Small intestine (tissue), 16 donors: ENCODE results near the gene CHAF1A. TPM values are rescaled to one million over a fixed set of nuclear protein-coding genes. Genes with fewer than 3 reads are reported as not detected.

Source experiments
- DNase-seq, 2 donors: peaks; one replicate each; pipeline versions ENCODE4 v3.0.0 to v3.0.0-alpha.2; 2013
- FAIRE-seq: peaks from 2 replicates; lab custom pipeline; 2012; peaks lifted over from hg19 to GRCh38; lab: Jason Lieb, UNC
- H3K27ac ChIP-seq, 3 donors: one replicate each; pipeline ENCODE4 v1.5.1; 2013; ENCODE audit warnings: low read length in 2 of 3, mild to moderate bottlenecking in 2 of 3, control low read depth in 1 of 3, inconsistent platforms in 1 of 3, low read depth in 1 of 3, moderate library complexity in 1 of 3
- H3K27me3 ChIP-seq, 3 donors: one replicate each; pipeline ENCODE4 v1.6.1; 2013; ENCODE audit warnings: low read length in 3 of 3, inconsistent platforms in 1 of 3; ENCODE audit not compliant: control insufficient read depth in 3 of 3, insufficient read depth in 3 of 3
- H3K36me3 ChIP-seq, 3 donors: one replicate each; pipeline ENCODE4 v1.6.1; 2013; ENCODE audit warnings: low read length in 3 of 3, inconsistent platforms in 1 of 3, low read depth in 1 of 3, mild to moderate bottlenecking in 1 of 3, moderate library complexity in 1 of 3; ENCODE audit not compliant: control insufficient read depth in 3 of 3, insufficient read depth in 2 of 3
- H3K4me1 ChIP-seq, 3 donors: one replicate each; pipeline ENCODE4 v1.6.1; 2013; ENCODE audit warnings: low read length in 2 of 3, inconsistent platforms in 1 of 3, low read depth in 1 of 3, mild to moderate bottlenecking in 1 of 3, moderate library complexity in 1 of 3; ENCODE audit not compliant: control insufficient read depth in 3 of 3, insufficient read depth in 2 of 3
- H3K4me3 ChIP-seq, 3 donors: one replicate each; pipeline ENCODE4 v1.5.1; 2013; ENCODE audit warnings: low read length in 3 of 3, control low read depth in 1 of 3, inconsistent platforms in 1 of 3, low read depth in 1 of 3, mild to moderate bottlenecking in 1 of 3, moderate library complexity in 1 of 3
- H3K9me3 ChIP-seq, 2 donors: one replicate each; pipeline ENCODE4 v1.6.1; 2013; ENCODE audit warnings: low read depth in 1 of 2, low read length in 1 of 2; ENCODE audit not compliant: control insufficient read depth in 2 of 2, insufficient read depth in 1 of 2
- WGBS, 3 donors: extraction: QIAGEN DNeasy Blood & Tissue Kit; methylation state at CpG; one replicate each; pipeline ENCODE4 v1.1.7; 2013; 5-methylcytosine and 5-hydroxymethylcytosine counted together
- long read RNA-seq, 10 donors: transcript quantifications; one replicate each; lab custom pipeline, GENCODE V29; 2026
- polyA plus RNA-seq, 4 donors: library from polyadenylated mRNA; stranded (reverse) in 3 of 4; unstranded in 1 of 4; fragments of 200-250 nt in 3 of 4; fragments of 120-200 nt in 1 of 4; gene quantifications; one replicate each; pipeline versions ENCODE4 v1.2.1 to v1.2.3, GENCODE V29; 2013
- donor health status: healthy with polysubstance abuse.
- donor health status: control.
- donor health status: control.
- donor health status: Bipolar disorder and iron deficiency.
- donor health status: healthy.

CHAF1A gene, protein sequence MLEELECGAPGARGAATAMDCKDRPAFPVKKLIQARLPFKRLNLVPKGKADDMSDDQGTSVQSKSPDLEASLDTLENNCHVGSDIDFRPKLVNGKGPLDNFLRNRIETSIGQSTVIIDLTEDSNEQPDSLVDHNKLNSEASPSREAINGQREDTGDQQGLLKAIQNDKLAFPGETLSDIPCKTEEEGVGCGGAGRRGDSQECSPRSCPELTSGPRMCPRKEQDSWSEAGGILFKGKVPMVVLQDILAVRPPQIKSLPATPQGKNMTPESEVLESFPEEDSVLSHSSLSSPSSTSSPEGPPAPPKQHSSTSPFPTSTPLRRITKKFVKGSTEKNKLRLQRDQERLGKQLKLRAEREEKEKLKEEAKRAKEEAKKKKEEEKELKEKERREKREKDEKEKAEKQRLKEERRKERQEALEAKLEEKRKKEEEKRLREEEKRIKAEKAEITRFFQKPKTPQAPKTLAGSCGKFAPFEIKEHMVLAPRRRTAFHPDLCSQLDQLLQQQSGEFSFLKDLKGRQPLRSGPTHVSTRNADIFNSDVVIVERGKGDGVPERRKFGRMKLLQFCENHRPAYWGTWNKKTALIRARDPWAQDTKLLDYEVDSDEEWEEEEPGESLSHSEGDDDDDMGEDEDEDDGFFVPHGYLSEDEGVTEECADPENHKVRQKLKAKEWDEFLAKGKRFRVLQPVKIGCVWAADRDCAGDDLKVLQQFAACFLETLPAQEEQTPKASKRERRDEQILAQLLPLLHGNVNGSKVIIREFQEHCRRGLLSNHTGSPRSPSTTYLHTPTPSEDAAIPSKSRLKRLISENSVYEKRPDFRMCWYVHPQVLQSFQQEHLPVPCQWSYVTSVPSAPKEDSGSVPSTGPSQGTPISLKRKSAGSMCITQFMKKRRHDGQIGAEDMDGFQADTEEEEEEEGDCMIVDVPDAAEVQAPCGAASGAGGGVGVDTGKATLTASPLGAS
- 10 to 100 TPM in 2 of 4 donors, 1 to 10 TPM in 2; 4.0 to 13.5 (median 9.4) TPM for polyA plus RNA-seq
- long read RNA-seq, donor 1, result 0 reads
- long read RNA-seq, donor 2, partial matches to known transcripts, result 0 of 1 reads
- long read RNA-seq, donor 2, other reads (novel, unspliced or antisense), result 0 of 1 reads
- long read RNA-seq, donor 3, result 0 reads
- long read RNA-seq, donor 4, result 0 reads
- long read RNA-seq, donor 5, result 0 reads
- long read RNA-seq, donor 6, result 0 reads
- long read RNA-seq, donor 7, partial matches to known transcripts, result 19 of 20 reads
- long read RNA-seq, donor 7, other reads (novel, unspliced or antisense), result 0 of 20 reads
- long read RNA-seq, donor 8, result 0 reads
- long read RNA-seq, donor 9, result 0 reads
- long read RNA-seq, donor 10, partial matches to known transcripts, result 13 of 13 reads
- long read RNA-seq, donor 10, other reads (novel, unspliced or antisense), result 0 of 13 reads

DNA sequence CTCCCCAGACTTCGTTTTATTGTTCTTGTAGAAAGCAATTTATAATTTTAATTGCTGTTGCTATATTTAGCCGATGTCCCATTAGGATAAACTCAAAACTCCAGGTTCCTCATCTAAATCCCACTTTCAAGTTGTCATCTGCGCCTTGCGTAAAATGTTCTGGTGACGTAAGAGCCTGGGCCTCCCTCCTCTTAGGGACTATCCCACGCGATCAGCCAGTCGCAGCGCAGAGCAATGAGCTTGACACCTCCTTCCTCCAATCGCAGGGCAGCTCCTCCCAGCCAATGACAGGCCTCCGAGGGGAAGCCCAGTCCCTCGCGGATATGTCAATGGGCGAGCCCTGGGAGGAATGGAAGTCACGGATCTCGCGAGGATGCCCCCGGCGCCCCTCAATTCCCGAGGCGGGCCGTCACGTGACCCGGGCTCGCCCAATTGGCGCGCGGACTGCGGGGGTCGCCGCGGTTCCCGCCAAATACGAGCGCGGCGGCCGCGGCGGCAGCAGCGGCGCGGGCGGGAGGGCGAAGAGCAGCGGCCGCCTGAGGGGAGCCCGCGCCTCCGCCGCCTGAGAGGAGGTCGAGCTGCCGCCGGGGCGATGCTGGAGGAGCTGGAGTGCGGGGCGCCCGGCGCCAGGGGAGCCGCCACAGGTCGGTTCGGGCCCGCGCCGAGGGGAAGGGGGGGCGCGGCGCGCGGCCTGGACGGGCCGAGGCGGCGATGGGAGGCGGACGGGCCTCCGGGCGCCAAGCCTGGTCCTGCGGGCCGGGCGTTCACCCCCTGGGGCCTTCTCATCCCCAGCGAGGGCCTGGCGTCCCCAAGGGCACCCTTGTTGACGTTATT lies at the start of gene CHAF1A:
CHAF1A (plus strand) TSS at position 470 of the 834 bp plus-strand sequence; CDS start at position 593, 123 bp downstream.
- H3K27ac ChIP-seq, result peak within 1 kb of the TSS; percentile 53 to 89 (median 82)
- H3K4me1 ChIP-seq, result peaks cover 0 to 29% (median 0%) of the 10 kb centered on the region in 3 donors
- FAIRE-seq, result no peak
- DNase-seq, result peak; percentile 100
- WGBS, 3 donors, result 0 to 1% (median 0%) methylated on average over 50 to 84 of the region's 84 CpGs
- H3K27me3 ChIP-seq, result no peaks in the 10 kb centered on the region
- no peaks in the 10 kb centered on the region for H3K9me3 ChIP-seq
- peak within 1 kb of the TSS; percentile 67 to 97 (median 85) for H3K4me3 ChIP-seq
- H3K36me3 ChIP-seq, result peaks cover 0 to 17% (median 0%) of the 10 kb centered on the region in 3 donors

DNA sequence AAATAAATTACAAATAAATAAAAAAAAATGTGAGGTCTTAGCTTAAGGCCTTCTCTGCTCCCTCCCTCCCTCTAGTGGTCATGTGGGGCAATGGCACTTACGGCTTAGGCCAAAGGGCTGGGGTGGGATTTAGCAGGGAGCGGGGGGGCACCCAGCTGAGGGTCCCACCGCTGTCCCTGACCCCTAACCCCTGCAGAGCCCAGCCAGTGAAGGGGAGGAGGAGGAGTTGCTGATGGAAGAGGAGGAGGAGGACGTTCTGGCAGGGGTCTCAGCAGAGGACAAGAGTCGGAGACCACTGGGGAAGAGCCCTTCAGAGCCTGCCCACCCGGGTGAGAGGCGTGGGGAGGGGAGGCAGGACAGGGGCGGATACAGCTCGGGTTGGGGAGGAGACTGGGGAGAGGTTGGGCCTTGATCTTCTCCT lies 49.7 kb upstream of the CHAF1A start:
- peak; percentile 49 to 60 for DNase-seq
- no peak overlapping the region for H3K27ac ChIP-seq
- H3K4me1 ChIP-seq, result no peaks in the 10 kb centered on the region
- peaks cover 0 to 67% (median 5%) of the 10 kb centered on the region in 3 donors for H3K36me3 ChIP-seq
- 32 to 38% (median 32%) methylated on average over 8 to 9 of the region's 9 CpGs for WGBS, 3 donors
- FAIRE-seq, result no peak
- H3K9me3 ChIP-seq, result no peaks in the 10 kb centered on the region
- no peak overlapping the region for H3K4me3 ChIP-seq
- H3K27me3 ChIP-seq, result no peaks in the 10 kb centered on the region

DNA sequence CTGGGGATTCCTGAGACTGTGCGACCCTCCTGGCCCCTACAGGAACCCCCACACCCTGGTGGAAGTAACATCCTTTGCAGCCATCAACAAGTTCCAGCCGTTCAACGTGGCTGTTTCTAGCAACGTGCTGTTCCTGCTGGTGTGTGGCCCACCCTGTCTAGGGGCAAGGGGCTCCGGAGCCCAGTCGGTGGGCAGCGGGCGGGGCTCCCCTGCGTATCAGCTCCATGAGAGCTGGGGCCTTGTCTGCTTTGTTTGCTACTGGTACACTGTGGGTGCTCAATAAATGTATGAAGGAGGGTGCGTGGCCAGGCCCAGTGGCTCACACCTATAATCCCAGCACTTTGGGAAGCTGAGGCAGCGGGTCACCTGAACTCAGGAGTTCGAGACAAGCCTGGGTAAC lies 48.2 kb upstream of the CHAF1A start:
- DNase-seq, result no peak
- FAIRE-seq, result no peak
- Histone ChIP-seq H3K9me3 (no peaks in the 10 kb centered on the region), H3K36me3 (peaks cover 0 to 73% (median 5%) of the 10 kb centered on the region in 3 donors), H3K27ac (no peak overlapping the region), H3K4me3 (no peak overlapping the region), H3K4me1 (no peaks in the 10 kb centered on the region), H3K27me3 (no peaks in the 10 kb centered on the region)
- WGBS, 3 donors, result 89 to 96% (median 90%) methylated on average over 12 of the region's 12 CpGs

DNA sequence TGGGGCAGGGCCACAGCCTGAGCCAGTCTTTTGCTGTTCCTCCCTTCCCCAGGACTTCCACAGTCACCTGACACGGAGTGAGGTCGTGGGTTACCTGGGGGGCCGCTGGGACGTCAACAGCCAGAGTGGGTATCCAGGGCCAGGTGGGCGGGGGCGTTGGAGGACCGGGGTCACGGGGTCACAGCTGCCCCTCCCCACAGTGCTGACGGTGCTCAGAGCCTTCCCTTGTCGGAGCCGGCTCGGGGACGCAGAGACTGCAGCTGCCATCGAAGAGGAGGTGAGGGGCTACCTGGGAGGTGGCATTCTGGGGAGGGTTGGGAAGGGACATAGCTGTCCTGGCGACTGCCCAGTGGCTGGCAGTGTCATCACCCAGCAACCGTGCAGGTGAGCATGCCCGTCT lies 47.5 kb upstream of the CHAF1A start:
- WGBS, 3 donors, result 83 to 88% (median 84%) methylated on average over 16 to 17 of the region's 17 CpGs
- H3K4me1 ChIP-seq, result no peaks in the 10 kb centered on the region
- H3K27ac ChIP-seq, result no peak overlapping the region
- no peak for FAIRE-seq
- no peaks in the 10 kb centered on the region for H3K27me3 ChIP-seq
- DNase-seq, result no peak
- peaks cover 0 to 78% (median 5%) of the 10 kb centered on the region in 3 donors for H3K36me3 ChIP-seq
- no peaks in the 10 kb centered on the region for H3K9me3 ChIP-seq
- H3K4me3 ChIP-seq, result no peak overlapping the region

DNA sequence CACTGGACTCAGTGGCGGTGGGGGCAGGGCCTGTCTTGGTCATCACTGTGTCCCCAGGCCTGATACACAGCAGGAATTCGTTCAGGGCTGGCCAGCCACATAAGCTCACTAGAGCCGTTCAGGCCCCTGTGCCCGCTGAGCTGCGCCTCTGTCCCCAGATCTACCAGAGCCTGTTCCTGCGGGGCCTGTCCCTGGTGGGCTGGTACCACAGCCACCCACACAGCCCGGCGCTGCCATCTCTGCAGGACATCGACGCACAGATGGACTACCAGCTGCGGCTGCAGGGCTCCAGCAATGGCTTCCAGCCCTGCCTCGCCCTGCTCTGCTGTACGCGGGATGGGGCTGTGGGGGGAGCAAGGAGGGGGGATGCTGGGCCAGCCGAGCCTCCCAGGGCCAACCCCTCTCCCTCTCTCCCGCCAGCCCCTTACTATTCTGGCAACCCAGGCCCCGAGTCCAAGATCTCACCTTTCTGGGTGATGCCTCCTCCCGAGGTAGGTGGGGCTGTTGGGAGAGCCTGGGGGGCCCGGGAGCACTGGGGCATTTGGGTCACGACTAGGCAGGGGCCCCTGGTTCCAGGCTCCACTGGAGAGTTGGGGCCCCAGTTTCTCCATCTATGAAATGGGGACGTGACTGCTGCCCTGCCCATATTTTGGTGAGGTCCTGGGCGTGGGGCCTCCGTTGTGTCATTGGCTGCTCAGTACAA lies 45.2 kb upstream of the CHAF1A start:
- Histone ChIP-seq H3K36me3 (peaks cover 10 to 86% (median 10%) of the 10 kb centered on the region in 3 donors), H3K9me3 (no peaks in the 10 kb centered on the region), H3K4me3 (no peak overlapping the region), H3K27ac (no peak overlapping the region), H3K27me3 (no peaks in the 10 kb centered on the region), H3K4me1 (peaks cover 0 to 8% (median 0%) of the 10 kb centered on the region in 3 donors)
- FAIRE-seq (no peak), DNase-seq (no peak)
- 83 to 91% (median 90%) methylated on average over 20 to 23 of the region's 23 CpGs for WGBS, 3 donors

DNA sequence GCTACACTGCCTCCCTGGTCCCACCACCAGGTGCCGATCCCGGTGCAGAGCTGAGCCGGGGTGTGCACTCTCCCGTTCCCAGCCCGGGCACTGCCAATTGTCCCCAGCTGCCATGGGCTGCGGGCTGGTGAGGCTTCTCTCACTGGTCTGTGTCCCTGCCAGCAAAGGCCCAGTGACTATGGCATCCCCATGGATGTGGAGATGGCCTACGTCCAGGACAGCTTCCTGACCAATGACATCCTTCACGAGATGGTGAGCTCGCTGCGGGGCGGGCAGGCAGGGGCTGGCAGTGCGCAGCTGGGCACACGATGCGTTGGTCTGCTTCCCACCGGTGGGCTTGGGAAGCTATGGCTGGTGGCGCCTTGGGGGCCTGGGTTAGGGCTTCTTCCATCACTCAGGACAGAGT lies 44.5 kb upstream of the CHAF1A start:
- WGBS, 3 donors, result 91 to 94% (median 93%) methylated on average over 16 of the region's 16 CpGs
- DNase-seq (no peak), FAIRE-seq (no peak)
- Histone ChIP-seq H3K4me1 (peaks cover 0 to 8% (median 0%) of the 10 kb centered on the region in 3 donors), H3K9me3 (no peaks in the 10 kb centered on the region), H3K27me3 (no peaks in the 10 kb centered on the region), H3K27ac (no peak overlapping the region), H3K4me3 (no peak overlapping the region), H3K36me3 (peaks cover 14 to 91% (median 16%) of the 10 kb centered on the region in 3 donors)
